GM21423 (cell line): ENCODE data around the gene C1QTNF8.

Experiments used
- ATAC-seq: cut with Tn5 transposase; IDR thresholded peaks from one replicate; pipeline ENCODE4 v1.9.1; 2021; ENCODE audit warnings: mild to moderate bottlenecking, moderate library complexity; ENCODE audit not compliant: unreplicated experiment

The C1QTNF8 gene

GRCh38 chr16:1127971-1128715 is 32.1 kb upstream of the C1QTNF8 start:
- ATAC-seq = no peak

- ATAC-seq = no peak
Measured at GRCh38 chr16:1127101-1127500, 31.1 kb upstream of the C1QTNF8 start.

GRCh38 chr16:1126586-1126985 is 30.5 kb upstream of the C1QTNF8 start:
- no peak for ATAC-seq

GRCh38 chr16:1126044-1126443 is 30.0 kb upstream of the C1QTNF8 start:
- no peak for ATAC-seq

- no peak for ATAC-seq
Measured at GRCh38 chr16:1125471-1125870, 29.4 kb upstream of the C1QTNF8 start.

GRCh38 chr16:1124795-1125194 is 28.8 kb upstream of the C1QTNF8 start:
- no peak for ATAC-seq

GRCh38 chr16:1124291-1124690 is 28.2 kb upstream of the C1QTNF8 start:
- no peak for ATAC-seq

- ATAC-seq = no peak
Measured at GRCh38 chr16:1123525-1124230, 27.6 kb upstream of the C1QTNF8 start.

GRCh38 chr16:1122398-1122765 is 26.3 kb upstream of the C1QTNF8 start:
- no peak for ATAC-seq

GRCh38 chr16:1121601-1122397 is 25.8 kb upstream of the C1QTNF8 start:
- no peak for ATAC-seq

- ATAC-seq = no peak
Measured at GRCh38 chr16:1121009-1121408, 25.0 kb upstream of the C1QTNF8 start.

- no peak for ATAC-seq
Measured at GRCh38 chr16:1120577-1120941, 24.5 kb upstream of the C1QTNF8 start.

GRCh38 chr16:1119766-1120576 is 23.9 kb upstream of the C1QTNF8 start:
- ATAC-seq = no peak

- no peak for ATAC-seq
Measured at GRCh38 chr16:1119129-1119528, 23.1 kb upstream of the C1QTNF8 start.

- ATAC-seq = no peak
Measured at GRCh38 chr16:1117926-1118325, 21.9 kb upstream of the C1QTNF8 start.

GRCh38 chr16:1117176-1117900 is 21.3 kb upstream of the C1QTNF8 start:
- ATAC-seq = no peak

GRCh38 chr16:1116693-1117077 is 20.6 kb upstream of the C1QTNF8 start:
- ATAC-seq = no peak

GRCh38 chr16:1113889-1114526 is 18.0 kb upstream of the C1QTNF8 start:
- ATAC-seq = no peak

- ATAC-seq = no peak
Measured at GRCh38 chr16:1113489-1113888, 17.4 kb upstream of the C1QTNF8 start.
